SHP77 treated with DMSO at 0.1 percent for 48 hours (cell line): Measurements from ENCODE around the gene BICD2.
"Not testable (repeated sequence)": the region's sequence is repeated elsewhere in the genome, so short reads cannot be mapped to it uniquely, and the experiment has no call there.

ENCODE experiments used
- DNase-seq: peaks from one replicate; lab custom pipeline; 2025; lab: John Stamatoyannopoulos, UW

Gene BICD2

GRCh38 chr9:92770360-92770995 is 5.8 kb upstream of the BICD2 start:
- DNase-seq = no peak

DNA sequence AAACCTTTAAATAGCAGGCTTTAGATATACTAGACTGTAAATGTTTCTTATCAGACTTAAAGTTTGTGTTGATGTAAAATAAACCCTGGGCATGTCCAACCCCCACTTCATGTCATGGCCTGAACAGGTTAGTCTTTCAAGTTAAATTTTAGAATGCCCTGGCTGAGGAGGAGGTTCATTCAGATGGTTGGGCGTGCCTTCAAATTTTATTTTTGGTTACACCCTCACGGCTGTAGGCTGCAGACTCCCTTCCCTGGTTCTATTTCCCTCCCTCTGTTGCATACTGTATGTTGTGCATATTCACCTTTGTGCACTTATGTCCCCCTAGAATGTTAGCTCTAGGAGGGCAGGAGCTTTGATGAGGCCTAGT is 5.3 kb upstream of the BICD2 start:
- no peak for DNase-seq

DNA sequence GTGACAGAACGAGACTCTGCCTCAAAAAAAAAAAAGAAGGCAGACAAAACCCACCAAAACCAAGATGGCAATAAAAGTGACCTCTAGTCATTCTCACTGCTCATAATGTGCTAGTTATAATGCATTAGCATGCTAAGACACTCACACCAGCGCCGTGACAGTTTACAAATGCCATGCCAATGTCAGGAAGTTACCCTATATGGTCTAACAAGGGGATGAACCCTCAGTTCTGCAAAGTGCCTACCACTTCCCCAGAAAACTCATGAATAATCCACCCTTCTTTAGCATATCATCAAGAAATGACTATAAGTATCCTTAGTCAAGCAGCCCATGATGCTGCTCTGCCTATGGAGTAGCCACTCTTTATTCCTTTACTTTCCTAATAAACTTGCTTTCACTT is 4.7 kb upstream of the BICD2 start:
- DNase-seq = no peak

GRCh38 chr9:92768816-92769215 is 4.2 kb upstream of the BICD2 start:
- DNase-seq = not testable (repeated sequence)

DNA sequence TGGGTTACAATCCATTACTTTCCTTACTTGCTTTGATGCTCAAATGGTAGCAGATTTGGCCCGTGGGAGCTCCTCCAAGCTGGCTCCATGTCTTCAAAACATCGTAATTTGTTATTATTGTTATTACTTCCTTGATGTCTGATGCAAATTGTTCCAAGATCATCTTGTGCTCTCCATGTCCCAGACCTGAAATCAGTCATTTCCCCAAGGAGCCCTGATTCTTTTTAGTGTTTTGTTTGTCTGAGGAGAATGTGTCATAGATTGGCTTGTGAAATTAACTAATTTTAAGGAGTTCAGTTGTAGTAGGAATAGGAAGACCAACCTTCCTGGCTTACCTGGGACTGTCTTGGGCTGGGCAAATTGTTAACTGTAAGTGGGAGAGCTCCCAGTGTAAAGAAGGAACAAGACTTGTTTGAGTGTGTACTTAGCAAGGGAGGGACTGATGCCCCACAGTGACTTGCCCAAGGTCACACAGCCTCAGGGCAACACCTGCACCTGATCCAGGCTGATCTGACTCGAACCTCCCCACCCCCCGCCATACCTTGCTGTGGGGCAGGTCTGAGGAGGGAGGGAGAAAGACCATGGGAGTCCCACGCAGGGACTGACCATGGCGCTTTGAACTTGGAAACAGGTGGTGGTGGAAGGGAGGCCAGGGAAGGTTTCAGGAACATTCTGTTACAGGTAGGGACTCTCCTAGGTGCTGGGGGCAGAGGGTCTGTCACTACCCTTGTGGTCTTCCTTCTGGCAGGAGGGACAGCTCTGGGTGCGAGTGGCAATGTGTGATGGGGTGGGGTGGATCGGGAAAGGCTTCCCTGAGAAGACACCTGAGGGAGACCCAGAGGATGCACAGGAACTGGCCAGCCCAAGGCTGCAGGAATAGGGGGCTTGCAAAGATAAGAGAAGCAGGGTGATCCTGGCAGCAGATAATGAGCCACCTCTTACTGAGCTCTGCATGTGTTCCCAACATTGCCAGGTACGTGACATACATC is 2.7 kb upstream of the BICD2 start:
- DNase-seq = no peak

GRCh38 chr9:92764988-92765936 is 629 bp upstream of the BICD2 start:
- DNase-seq = peak; percentile 91

DNA sequence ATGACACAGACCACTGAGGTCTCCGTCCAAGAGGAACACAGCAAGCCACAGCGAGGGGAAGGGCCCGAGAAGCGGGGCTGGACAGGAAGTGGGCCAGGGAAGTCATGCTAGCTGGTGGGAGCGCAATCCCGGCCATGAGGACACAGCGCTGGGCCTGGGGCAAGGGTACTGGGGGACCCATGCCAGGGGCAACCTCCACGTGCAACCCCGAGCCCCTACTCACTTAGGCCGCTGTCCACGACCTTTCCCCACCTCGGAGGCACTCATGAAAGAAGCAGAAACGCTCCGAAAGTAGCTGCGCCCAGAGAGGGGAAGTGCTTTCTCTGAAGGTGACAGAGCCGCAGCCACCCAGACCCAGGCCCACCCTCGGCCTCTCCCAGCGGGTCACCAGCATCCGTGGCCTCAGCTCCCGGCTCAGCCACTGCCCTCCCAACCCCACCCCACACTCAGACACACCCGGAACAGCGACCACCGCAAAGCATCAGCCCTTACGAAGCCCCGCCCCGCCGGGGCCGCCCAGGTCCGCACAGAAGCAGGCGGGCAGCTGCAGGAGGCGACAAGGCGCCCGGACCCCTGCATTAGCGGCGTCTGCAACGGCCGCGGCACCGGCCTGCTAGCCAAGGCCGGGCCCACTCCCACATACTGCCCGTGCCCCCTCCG is 782 bp downstream of the BICD2 start:
- no peak for DNase-seq

DNA sequence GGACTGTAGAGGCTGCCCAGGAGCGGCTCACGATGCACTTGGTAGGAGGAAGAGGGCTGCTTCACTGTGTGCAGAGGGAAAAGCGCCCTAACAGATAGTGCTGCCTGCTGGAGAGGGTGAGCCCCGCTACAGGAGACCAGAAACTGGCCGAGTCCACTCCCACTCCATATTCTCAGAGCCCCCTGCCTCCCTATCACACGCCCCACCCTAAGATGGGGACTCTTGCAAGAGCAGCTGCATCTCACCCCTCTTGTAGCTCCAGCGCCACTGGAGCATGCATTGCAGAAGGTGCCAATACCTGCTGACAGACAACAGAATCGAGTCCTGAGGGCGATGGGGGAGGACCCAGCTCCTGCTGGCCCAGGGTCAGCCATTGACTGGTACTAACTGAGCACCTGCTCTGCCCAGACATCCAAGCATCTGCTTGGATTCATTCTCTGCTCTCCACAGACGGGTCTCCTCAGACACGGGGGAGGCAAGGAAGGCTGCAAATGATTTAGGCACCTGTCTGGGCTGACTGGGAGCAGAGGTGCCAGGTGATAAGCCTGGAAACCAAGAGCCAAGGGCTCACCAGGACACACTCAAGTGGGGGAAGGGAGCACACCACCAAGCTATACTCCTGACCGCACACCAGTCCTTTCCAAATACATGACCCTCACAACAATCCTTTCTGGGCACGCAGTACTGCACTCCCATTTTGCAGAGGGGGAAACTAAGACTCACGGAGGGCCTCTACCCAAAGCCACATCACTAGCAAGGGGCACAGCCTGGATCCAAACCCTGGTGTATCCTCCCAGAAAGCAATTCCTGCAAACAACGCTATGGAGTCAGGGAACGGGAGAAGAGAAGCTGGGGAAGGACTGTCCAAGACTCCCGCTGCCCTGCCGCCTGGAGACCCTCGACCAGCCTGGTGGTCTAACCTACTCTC is 1.6 kb downstream of the BICD2 start:
- no peak for DNase-seq

DNA sequence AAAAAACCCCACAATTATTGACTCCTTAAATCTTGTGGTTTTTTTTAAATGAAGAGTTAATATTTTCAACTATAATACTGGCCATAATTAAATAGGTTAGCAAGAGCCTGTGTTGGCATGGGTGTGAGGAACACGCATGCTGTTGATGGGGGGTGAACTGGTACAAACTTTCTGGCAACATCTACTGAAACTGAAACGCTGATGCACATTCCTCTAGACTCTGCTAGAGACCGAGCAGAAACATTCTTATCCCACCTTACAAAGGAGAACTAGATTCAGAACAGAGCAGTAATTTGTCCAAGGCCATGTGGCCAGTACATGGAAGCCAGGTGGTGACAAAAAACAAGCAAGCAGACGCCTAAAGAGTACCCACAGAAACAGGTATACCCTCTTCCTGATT is 2.4 kb downstream of the BICD2 start:
- DNase-seq = no peak

GRCh38 chr9:92761686-92762085 is 2.9 kb downstream of the BICD2 start:
- DNase-seq = no peak

GRCh38 chr9:92760494-92760893 is 4.1 kb downstream of the BICD2 start:
- DNase-seq = no peak

DNA sequence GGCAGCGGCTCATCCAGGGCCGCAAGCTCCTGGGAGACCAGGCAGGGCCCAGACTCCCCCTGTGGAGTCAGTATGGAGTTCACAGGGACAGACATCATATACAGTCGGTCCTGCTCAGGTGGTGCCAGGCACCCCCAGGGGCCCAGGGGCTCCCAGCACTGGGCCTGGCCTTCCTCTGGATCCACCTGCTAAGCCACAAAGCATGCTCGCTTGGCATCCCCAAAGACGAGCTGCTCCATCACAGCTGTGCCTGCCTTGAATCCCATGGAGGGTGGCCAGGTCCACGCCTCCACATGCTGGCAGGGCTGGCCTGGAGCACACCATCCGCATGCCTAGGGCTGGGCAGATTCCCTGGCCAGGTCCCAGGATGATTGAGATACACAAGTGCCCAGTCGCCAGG is 4.6 kb downstream of the BICD2 start:
- DNase-seq = no peak

GRCh38 chr9:92759446-92759845 is 5.2 kb downstream of the BICD2 start:
- DNase-seq = no peak

DNA sequence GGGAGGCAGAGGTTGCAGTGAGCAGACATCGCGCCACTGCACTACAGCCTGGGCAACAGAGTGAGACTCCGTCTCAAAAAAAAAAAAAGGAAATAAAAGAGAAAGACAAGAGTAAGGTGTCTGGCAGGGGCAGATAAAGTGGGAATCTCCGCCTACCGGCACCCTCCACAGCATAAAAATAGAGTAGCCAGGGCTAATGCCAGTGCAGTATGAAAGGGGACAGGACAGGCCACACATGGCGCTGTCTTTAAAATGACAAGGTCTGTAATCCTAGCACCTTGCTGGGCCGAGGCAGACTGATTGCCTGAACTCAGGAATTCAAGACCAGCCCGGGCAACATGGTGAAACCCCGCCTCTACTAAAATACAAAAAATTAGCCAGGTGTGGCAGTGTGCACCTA is 7.8 kb downstream of the BICD2 start:
- no peak for DNase-seq

GRCh38 chr9:92754091-92754745 is 10.4 kb downstream of the BICD2 start:
- DNase-seq = no peak

DNA sequence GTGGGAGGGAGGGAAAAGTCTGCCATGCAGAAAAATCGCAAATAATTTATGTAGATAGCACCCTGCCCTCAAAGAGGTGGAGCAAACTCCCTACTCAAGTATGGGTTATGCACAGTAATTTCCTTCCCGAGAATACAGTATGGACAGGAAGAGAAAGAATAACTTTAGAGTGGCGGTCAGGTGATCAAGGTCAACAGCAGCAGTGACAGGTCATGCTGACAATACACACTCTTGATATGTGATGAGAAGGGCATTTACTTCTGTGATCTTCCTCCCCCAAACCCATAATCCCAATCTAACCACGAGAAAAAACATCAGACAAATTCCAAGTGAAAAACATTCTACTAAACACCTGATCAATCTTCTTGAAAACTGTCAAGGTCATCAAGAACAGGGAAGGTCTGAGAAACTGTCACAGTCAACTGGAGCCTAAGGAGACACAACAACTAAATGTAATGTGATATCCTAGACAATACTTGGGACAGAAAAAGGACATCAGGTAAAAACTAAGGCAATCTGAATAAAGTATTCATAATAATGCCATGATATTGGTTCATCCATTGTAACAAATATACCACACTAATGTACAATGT is 11.7 kb downstream of the BICD2 start:
- DNase-seq = no peak

DNA sequence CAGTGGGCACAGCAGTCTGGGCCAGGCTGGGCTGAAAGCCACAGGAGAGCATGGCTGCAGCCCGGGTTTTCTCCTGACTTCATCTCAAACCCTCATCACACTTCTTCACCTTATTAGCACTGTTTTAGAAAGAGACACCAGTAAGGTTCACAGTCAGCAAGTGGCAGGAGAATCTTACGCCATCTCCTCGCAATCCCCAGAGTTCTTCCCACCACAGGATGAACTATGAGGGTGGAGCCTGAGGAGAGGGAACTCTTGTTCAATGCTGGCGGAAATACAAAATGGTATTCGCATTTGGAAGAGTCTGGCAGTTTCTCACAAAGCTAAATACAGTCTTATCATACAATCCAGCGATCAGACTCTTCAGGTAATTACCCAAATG is 14.7 kb downstream of the BICD2 start:
- no peak for DNase-seq

GRCh38 chr9:92749071-92749933 is 15.3 kb downstream of the BICD2 start:
- no peak for DNase-seq

DNA sequence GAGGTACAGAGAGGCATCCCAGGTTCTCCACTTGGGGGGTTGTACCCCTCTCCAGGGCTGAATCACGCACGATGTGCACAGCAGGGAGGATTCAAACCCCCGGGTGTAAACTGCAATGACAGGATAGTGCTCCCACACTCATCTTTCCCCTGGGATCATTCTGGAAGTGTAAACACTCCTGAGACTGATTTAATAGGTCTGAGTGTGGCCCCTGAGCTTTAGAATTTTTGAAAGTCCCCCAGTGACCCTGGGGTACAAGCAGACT is 16.5 kb downstream of the BICD2 start:
- no peak for DNase-seq
